Type B pancreatic cell (in vitro differentiated cells): Measurements from ENCODE around the gene WFDC9. TPM values are rescaled to one million over a fixed set of nuclear protein-coding genes. Genes with fewer than 3 reads are reported as not detected.
"Not testable (repeated sequence)": the region's sequence is repeated elsewhere in the genome, so short reads cannot be mapped to it uniquely, and the experiment has no call there.

Source experiments
- DNase-seq: peaks from one replicate; pipeline ENCODE4 v3.0.0; 2021; ENCODE audit warnings: mixed read lengths; ENCODE audit not compliant: unreplicated experiment; ENCODE audit errors: extremely low spot score
- H3K27ac Mint-ChIP-seq: 2 replicates; pipeline ENCODE4 v1.8.0; 2021; ENCODE audit warnings: mild to moderate bottlenecking, mixed read lengths
- H3K27me3 Mint-ChIP-seq: 2 replicates; pipeline ENCODE4 v1.8.0; 2021; ENCODE audit warnings: mixed read lengths
- H3K36me3 Mint-ChIP-seq: 2 replicates; pipeline ENCODE4 v1.8.0; 2021; ENCODE audit warnings: mixed read lengths
- H3K4me1 Mint-ChIP-seq: one replicate; pipeline ENCODE4 v1.8.0; 2021; ENCODE audit warnings: mixed read lengths; ENCODE audit not compliant: unreplicated experiment
- H3K4me3 Mint-ChIP-seq: 2 replicates; pipeline ENCODE4 v1.8.0; 2021; ENCODE audit warnings: mild to moderate bottlenecking, mixed read lengths
- H3K9me3 Mint-ChIP-seq: 2 replicates; pipeline ENCODE4 v1.8.0; 2021; ENCODE audit warnings: mixed read lengths
- total RNA-seq: library from RNA; stranded (reverse); gene quantifications from 2 replicates; pipeline ENCODE4 v1.2.1, GENCODE V29; 2021; ENCODE audit warnings: low replicate concordance
- TF ChIP-seq, protein P1 (sequence below): fragments of 200-600 bp; sonication (generic); conservative IDR thresholded peaks from 2 replicates; pipeline ENCODE4 v1.5.0; 2021; ENCODE audit warnings: antibody characterized with exemption, mild to moderate bottlenecking

Gene WFDC9
- total RNA-seq, 1 donor from 2014 or later = not detected

- Mint-ChIP-seq H3K4me1 (no peaks in the 10 kb centered on the region), H3K27me3 (peaks cover 37% of the 10 kb centered on the region), H3K4me3 (no peak overlapping the region), H3K27ac (no peak overlapping the region), H3K36me3 (no peaks in the 10 kb centered on the region), H3K9me3 (no peaks in the 10 kb centered on the region)
- no peak for DNase-seq
- TF ChIP-seq, protein P1, sequence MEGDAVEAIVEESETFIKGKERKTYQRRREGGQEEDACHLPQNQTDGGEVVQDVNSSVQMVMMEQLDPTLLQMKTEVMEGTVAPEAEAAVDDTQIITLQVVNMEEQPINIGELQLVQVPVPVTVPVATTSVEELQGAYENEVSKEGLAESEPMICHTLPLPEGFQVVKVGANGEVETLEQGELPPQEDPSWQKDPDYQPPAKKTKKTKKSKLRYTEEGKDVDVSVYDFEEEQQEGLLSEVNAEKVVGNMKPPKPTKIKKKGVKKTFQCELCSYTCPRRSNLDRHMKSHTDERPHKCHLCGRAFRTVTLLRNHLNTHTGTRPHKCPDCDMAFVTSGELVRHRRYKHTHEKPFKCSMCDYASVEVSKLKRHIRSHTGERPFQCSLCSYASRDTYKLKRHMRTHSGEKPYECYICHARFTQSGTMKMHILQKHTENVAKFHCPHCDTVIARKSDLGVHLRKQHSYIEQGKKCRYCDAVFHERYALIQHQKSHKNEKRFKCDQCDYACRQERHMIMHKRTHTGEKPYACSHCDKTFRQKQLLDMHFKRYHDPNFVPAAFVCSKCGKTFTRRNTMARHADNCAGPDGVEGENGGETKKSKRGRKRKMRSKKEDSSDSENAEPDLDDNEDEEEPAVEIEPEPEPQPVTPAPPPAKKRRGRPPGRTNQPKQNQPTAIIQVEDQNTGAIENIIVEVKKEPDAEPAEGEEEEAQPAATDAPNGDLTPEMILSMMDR = no peak
These were observed 37.6 kb downstream of the WFDC9 start for GRCh38 chr20:45593498-45593897.

DNA sequence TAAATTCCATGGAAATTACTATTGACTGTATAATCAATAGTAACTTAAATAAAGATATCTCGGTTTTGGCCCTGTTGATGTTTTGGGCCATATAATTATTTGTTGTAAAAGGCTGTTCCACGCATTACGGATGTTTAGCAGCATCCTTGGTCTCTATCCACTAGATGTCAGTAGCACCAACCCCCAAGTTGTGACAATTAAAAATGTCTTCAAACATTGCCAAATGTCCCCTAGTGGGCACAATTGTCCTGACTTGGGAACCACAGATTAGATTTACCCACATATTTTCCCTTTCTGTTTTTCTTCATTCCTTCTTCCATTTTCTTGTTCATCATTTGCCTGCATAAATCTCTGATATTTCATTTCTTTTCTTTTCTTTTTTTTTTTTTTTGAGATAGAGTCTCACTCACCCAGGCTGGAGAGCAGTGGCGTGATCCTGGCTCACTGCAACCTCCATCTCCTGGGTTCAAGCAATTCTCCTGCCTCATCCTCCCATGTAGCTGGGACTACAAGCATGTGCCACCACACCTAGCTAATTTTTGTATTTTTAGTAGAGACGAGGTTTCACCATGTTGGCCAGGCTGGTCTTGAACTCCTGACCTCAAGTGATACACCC, 38.4 kb downstream of the WFDC9 start:
- H3K4me3 Mint-ChIP-seq = no peak overlapping the region
- no peaks in the 10 kb centered on the region for H3K36me3 Mint-ChIP-seq
- H3K27me3 Mint-ChIP-seq = peaks cover 36% of the 10 kb centered on the region
- no peaks in the 10 kb centered on the region for H3K9me3 Mint-ChIP-seq
- DNase-seq = no peak
- H3K27ac Mint-ChIP-seq = no peak overlapping the region
- no peaks in the 10 kb centered on the region for H3K4me1 Mint-ChIP-seq
- TF ChIP-seq, protein P1 = peak; percentile 80

DNA sequence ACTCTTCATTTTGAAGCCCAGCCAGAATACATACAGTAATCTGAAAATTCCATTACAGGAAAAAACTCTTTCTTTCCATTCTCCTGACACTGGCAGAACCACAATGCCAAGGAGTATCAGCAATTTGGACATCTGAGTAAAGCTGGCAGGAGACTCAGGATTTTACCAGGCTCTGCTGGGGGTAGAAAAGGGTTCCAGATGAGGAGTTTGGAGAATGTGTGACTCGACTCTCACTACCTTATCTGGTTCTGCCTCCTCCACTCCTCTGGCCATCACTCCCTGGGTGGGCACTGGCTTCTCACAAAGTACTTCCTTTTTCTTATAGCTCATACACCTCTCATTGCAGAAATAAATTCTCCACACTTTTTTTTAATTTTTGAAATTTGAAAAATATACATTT, 41.4 kb downstream of the WFDC9 start:
- no peak for DNase-seq
- Mint-ChIP-seq H3K27ac (no peak overlapping the region), H3K9me3 (no peaks in the 10 kb centered on the region), H3K4me1 (no peaks in the 10 kb centered on the region), H3K27me3 (peaks cover 21% of the 10 kb centered on the region), H3K4me3 (no peak overlapping the region), H3K36me3 (no peaks in the 10 kb centered on the region)
- TF ChIP-seq, protein P1 = no peak

DNA sequence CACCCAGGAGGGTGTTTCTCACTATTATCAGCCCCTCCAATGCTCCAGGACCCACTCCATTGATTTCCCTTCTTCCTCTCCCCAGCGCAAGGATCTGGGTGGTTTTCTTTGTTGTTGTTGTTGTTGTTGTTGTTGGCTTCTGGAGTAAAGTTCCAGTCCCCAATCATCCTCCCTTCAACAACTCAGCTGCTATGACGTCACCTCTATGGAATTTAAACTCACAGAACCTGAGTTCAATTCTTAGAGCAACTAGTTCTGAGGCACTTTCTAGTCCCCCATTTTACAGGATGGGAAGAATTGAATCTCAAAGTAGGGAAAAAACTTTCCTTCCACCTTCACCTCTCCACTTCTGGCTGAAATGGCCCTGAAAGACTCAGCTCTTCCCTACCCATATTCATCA, 42.3 kb downstream of the WFDC9 start:
- TF ChIP-seq, protein P1 = no peak
- no peak for DNase-seq
- H3K36me3 Mint-ChIP-seq = no peaks in the 10 kb centered on the region
- H3K27ac Mint-ChIP-seq = no peak overlapping the region
- no peaks in the 10 kb centered on the region for H3K9me3 Mint-ChIP-seq
- peaks cover 16% of the 10 kb centered on the region for H3K27me3 Mint-ChIP-seq
- no peaks in the 10 kb centered on the region for H3K4me1 Mint-ChIP-seq
- no peak overlapping the region for H3K4me3 Mint-ChIP-seq

DNA sequence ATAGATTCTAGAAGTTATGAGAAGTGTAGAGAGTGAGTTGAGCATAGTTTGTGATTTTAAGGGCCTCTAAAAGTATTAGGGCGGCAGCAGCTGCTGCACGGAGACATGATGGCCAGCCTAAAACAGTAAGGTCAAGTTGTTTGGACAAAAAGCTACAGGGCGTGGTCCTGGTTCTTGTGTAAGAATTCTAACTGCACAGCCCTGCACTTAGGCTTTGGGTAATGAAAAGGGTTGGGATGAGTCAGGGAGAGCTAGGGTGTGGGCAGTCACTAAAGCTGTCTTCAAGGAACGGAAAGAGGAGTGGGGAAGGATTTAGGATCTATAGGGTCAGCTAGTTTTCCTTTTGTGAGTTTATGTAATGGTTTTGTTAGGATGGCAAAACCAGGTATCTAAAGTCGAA, 45.1 kb downstream of the WFDC9 start:
- H3K9me3 Mint-ChIP-seq, DNase-seq, H3K27ac Mint-ChIP-seq, H3K4me1 Mint-ChIP-seq, H3K36me3 Mint-ChIP-seq, H3K4me3 Mint-ChIP-seq: not testable (repeated sequence)
- H3K27me3 Mint-ChIP-seq = peaks cover 23% of the 10 kb centered on the region

DNA sequence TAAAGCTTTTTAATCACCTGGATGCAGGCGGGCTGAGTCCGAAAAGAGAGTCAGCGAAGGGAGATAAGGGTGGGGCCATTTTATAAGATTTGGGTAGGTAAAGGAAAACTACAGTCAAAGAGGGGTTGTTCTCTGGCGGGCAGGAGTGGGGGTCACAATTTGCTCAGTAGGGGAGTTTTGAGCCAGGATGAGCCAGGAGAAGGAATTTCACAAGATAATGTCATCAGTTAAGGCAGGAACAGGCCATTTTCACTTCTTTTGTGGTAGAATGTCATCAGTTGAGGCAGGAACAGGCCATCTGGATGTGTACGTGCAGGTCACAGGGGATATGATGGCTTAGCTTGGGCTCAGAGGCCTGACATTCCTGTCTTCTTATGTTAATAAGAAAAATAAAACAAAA, 46.8 kb downstream of the WFDC9 start:
- peaks cover 28% of the 10 kb centered on the region for H3K27me3 Mint-ChIP-seq
- not testable (repeated sequence) for H3K4me3 Mint-ChIP-seq, H3K4me1 Mint-ChIP-seq, H3K27ac Mint-ChIP-seq, H3K36me3 Mint-ChIP-seq, H3K9me3 Mint-ChIP-seq, DNase-seq

DNA sequence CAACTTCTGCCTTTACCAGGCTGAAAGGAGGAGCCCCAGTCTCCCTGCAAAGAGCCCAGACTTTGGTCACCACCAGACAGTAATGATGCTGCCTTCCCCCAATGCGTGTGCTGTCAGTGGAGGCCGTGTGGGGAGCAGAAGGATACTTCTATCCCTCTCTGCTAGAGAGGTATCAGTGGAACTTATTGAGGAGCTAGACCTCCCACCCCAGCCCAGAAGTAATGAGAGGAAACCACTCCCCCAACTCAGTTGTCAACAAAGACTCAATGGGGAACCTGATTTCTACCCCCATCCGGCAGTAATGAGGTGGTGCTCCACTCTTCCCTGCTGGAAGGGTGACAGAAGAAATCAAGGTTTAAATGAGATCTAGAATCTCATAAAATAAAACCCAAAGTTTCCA, 47.6 kb downstream of the WFDC9 start:
- Mint-ChIP-seq H3K4me1 (no peaks in the 10 kb centered on the region), H3K27ac (no peak overlapping the region), H3K27me3 (peaks cover 28% of the 10 kb centered on the region), H3K4me3 (no peak overlapping the region), H3K9me3 (no peaks in the 10 kb centered on the region), H3K36me3 (no peaks in the 10 kb centered on the region)
- DNase-seq = no peak
- TF ChIP-seq, protein P1 = no peak
